Mucosa of stomach (tissue), 1 donor: Measurements from ENCODE around the gene IFNGR2.
"Not testable (repeated sequence)": the region's sequence is repeated elsewhere in the genome, so short reads cannot be mapped to it uniquely, and the experiment has no call there.

ENCODE experiments used
- H3K27me3 ChIP-seq: one replicate; pipeline ENCODE4 v1.7.0; 2013; ENCODE audit warnings: mild to moderate bottlenecking, low read length; ENCODE audit not compliant: control insufficient read depth, insufficient read depth
- H3K36me3 ChIP-seq: one replicate; pipeline ENCODE4 v1.7.0; 2013; ENCODE audit warnings: low read length; ENCODE audit not compliant: control insufficient read depth, insufficient read depth
- H3K4me1 ChIP-seq: one replicate; pipeline ENCODE4 v1.7.0; 2013; ENCODE audit warnings: mild to moderate bottlenecking, low read length; ENCODE audit not compliant: control insufficient read depth, insufficient read depth
- H3K4me3 ChIP-seq: one replicate; pipeline ENCODE4 v1.7.0; 2013; ENCODE audit warnings: low read length
- H3K9ac ChIP-seq: one replicate; pipeline ENCODE4 v1.7.0; 2013; ENCODE audit warnings: mild to moderate bottlenecking, low read length, moderate library complexity
- H3K9me3 ChIP-seq: one replicate; pipeline ENCODE4 v1.7.0; 2013; ENCODE audit warnings: mild to moderate bottlenecking, low read length, moderate library complexity; ENCODE audit not compliant: control insufficient read depth
- donor health status: Pancreatic carcinoma.

IFNGR2 gene

DNA sequence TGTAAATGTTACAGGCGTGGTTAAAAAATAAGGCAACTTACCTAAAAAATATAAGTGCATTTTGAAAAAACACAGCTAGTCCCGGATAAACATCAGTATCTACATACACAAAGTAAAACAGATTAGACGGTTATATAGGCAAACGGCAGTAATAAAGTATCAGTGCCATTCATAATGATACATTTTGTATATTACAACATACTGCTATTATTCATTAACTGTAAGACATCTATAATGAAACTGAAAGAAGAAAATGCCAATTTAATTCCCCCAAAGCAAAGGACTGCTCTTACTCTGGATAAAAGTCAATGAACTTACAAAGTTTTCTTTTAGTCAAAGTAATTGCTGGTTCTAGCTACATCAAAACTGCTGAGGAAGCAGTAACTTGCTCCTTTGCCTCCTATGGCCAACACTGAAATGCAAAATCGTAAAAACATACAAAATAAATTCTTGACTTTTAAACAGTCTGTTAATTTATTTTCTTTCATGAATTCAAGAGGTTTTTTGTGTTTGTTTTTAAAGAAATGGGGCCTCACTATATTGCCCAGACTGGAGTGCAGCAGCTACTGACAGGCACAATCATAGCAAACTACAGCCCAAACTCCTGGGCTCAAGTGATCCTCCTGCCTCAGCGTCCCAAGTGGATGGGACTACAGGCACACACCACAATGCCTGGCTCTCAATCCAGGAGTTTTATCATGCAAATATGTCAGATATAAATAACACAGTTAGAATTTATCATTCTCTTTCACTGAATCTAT is 52.7 kb downstream of the IFNGR2 start:
- peaks cover 10% of the 10 kb centered on the region for H3K4me1 ChIP-seq
- H3K4me3 ChIP-seq: no peak overlapping the region
- H3K9ac ChIP-seq: no peak overlapping the region
- H3K36me3 ChIP-seq: no peaks in the 10 kb centered on the region
- no peaks in the 10 kb centered on the region for H3K9me3 ChIP-seq
- H3K27me3 ChIP-seq: no peaks in the 10 kb centered on the region

DNA sequence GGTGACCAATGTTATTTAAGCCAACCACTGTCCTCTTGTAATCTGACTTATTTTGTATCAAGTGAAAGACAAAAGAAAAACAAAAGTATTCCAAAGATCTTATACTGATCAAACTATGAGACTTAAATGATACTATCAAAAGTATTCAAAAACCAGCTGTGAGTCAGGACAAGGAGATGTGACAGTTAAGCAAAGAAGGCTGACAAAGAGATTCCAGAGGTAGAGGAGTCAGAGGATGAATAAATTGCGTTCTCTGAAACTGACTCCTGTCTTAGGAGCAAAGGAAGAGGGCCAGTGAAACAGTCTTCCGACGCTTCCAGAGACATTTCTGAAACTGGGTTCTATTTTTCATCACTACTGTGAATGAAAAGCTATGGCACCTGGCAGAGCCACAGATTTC is 55.6 kb downstream of the IFNGR2 start:
- no peaks in the 10 kb centered on the region for H3K4me1 ChIP-seq
- H3K36me3 ChIP-seq: no peaks in the 10 kb centered on the region
- no peak overlapping the region for H3K9ac ChIP-seq
- no peaks in the 10 kb centered on the region for H3K27me3 ChIP-seq
- no peaks in the 10 kb centered on the region for H3K9me3 ChIP-seq
- no peak overlapping the region for H3K4me3 ChIP-seq

DNA sequence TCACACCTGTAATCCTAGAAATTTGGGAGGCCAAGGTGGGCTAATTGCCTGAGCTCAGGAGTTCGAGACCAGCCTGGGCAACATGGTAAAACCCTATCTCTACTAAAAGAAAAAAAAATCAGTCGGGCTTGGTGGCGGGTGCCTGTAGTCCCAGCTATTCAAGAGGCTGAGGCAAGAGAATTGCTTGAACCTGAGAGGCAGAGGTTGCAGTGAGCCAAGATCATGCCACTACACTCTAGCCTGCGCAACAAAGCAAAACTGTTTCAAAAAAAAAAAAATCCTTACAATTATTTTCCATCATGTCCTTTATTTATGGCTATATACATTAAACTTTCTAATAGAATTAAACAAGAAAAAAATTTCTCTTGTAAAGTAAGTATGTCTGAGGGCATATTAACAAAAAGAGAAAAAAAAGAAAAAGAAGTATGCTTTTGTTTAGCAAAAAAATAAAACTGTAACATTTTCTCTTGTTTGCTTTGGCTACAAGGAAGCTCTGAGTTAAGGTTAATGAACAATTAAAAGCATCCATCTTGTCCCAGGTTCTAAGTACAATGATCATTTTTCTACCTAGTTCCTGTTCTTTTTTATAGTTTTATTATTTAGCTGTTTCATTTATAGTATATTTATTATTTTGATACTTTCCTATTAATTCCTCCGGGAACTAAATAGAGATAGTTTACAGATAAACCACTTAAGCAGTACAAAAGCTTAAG is 58.5 kb downstream of the IFNGR2 start:
- no peak overlapping the region for H3K4me3 ChIP-seq
- H3K9ac ChIP-seq: no peak overlapping the region
- H3K9me3 ChIP-seq: no peaks in the 10 kb centered on the region
- H3K27me3 ChIP-seq: no peaks in the 10 kb centered on the region
- H3K4me1 ChIP-seq: no peaks in the 10 kb centered on the region
- no peaks in the 10 kb centered on the region for H3K36me3 ChIP-seq

DNA sequence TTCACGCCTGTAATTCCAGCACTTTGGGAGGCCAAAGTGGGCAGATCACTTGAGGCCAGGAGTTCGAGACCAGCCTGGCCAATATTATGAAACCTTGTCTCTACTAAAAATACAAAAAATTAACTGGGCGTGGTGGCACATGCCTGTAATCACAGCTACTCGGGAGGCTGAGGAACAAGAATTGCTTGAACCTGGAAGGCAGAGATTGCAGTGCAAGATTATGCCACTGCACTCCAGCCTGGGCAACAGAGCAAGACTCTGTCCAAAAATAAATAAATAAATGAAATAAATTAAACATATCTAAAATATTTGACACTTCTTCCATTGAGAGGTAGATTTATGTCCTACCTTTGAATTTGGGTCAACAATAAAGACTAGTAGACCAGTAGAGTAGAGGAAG is 66.0 kb downstream of the IFNGR2 start:
- H3K9ac ChIP-seq, H3K27me3 ChIP-seq, H3K36me3 ChIP-seq, H3K4me3 ChIP-seq, H3K4me1 ChIP-seq, H3K9me3 ChIP-seq: not testable (repeated sequence)

DNA sequence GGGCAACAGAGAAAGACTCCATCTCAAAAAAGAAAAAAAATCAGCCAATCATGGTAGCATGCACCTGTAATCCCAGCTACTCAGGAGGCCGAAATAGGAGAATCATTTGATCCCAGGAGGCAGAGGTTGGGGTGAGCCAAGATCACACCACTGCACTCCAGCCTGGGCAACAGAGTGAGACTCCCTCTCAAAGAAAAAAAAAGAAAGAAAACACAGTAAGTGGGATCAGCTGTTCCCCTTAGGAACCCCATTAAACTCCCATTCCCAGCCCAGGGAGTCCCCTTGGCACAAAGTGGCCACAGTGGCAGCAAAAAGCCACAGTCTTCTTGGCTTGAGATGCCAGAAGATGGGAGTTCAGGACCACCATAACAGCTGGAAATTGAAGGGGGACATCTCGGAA is 67.5 kb downstream of the IFNGR2 start:
- Histone ChIP-seq H3K4me1 (no peaks in the 10 kb centered on the region), H3K36me3 (no peaks in the 10 kb centered on the region), H3K9ac (no peak overlapping the region), H3K27me3 (no peaks in the 10 kb centered on the region), H3K9me3 (no peaks in the 10 kb centered on the region), H3K4me3 (no peak overlapping the region)

GRCh38 chr21:33473344-33473743 is 70.1 kb downstream of the IFNGR2 start:
- Histone ChIP-seq H3K4me3 (no peak overlapping the region), H3K9ac (no peak overlapping the region), H3K4me1 (no peaks in the 10 kb centered on the region), H3K9me3 (no peaks in the 10 kb centered on the region), H3K27me3 (no peaks in the 10 kb centered on the region), H3K36me3 (no peaks in the 10 kb centered on the region)

- Histone ChIP-seq H3K9ac (no peak overlapping the region), H3K4me1 (no peaks in the 10 kb centered on the region), H3K27me3 (no peaks in the 10 kb centered on the region), H3K9me3 (no peaks in the 10 kb centered on the region), H3K4me3 (no peak overlapping the region), H3K36me3 (no peaks in the 10 kb centered on the region)
Observed at GRCh38 chr21:33477066-33477465, 73.9 kb downstream of the IFNGR2 start.

DNA sequence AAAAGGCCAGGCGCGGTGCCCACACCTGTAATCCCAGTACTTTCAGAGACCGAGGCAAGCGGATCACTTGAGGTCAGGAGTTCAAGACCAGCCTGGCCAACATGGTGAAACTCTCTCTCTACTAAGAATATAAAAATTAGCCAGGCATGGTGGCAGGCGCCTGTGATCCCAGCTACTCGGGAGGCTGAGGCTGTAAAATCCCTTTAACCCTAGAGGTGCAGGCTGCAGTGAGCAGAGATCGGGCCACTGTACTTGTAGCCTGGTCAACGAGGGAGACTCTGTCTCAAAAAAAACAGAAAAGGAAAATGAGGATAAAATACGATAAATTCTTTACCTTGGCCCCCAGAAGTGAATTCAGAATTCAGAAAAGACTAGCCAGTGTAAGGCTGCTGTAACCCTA is 75.0 kb downstream of the IFNGR2 start:
- Histone ChIP-seq H3K9me3 (no peaks in the 10 kb centered on the region), H3K36me3 (no peaks in the 10 kb centered on the region), H3K27me3 (no peaks in the 10 kb centered on the region), H3K4me3 (no peak overlapping the region), H3K4me1 (no peaks in the 10 kb centered on the region), H3K9ac (peak overlapping the region; percentile 93)

- H3K4me3 ChIP-seq: peak overlapping the region; percentile 77
- no peaks in the 10 kb centered on the region for H3K27me3 ChIP-seq
- H3K4me1 ChIP-seq: no peaks in the 10 kb centered on the region
Observed at GRCh38 chr21:33478935-33479678, 75.9 kb downstream of the IFNGR2 start.

DNA sequence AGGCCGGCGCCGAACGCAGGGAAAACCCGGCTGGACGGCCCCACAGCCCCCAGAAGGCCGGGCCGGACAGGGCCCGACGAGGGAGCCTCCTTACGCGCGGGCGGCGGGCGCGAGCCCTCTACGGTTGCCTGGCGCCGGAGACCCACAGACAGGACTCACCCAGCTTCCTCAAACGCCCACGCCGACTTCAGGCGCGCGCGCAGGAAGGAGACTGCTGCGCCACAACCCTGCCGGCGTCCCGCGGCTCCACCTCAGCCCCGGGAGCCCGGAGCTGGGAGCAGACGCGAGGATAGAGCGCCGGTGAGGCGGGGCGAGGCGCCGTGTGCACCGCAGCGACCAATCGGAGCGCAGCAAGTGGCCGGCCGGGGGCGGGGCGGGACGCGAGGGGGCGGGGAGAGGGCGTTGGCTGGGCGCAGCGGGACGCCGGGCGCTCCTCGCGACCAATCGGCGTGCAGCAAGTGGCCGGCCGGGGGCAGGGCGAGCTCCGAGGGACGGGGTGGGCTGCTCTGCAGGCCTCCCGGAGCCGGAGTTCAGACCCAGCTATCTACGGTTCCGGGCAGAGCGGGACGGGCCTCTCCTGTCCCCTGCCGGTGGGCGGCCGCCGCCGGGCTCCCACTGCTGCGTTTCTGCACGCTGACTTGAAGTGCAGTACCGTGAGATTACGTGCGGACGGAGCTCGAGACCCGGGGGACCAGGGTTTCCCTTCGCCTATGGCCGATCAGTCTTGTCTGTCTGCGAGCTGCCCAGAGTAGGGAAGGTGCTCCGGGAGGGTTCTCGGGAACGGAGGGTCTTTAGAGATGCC is 76.7 kb downstream of the IFNGR2 start, which contains the start of gene TMEM50B:
TMEM50B (minus strand) TSS at position 296 of the 802 bp plus-strand sequence. CDS start 11,089 bp downstream, outside the sequence.
- no peaks in the 10 kb centered on the region for H3K27me3 ChIP-seq

More at GRCh38 chr21:33478935-33479678, 75.9 kb downstream of the IFNGR2 start:
- Histone ChIP-seq H3K9me3 (no peaks in the 10 kb centered on the region), H3K36me3 (no peaks in the 10 kb centered on the region), H3K9ac (peak overlapping the region; percentile 93)

DNA sequence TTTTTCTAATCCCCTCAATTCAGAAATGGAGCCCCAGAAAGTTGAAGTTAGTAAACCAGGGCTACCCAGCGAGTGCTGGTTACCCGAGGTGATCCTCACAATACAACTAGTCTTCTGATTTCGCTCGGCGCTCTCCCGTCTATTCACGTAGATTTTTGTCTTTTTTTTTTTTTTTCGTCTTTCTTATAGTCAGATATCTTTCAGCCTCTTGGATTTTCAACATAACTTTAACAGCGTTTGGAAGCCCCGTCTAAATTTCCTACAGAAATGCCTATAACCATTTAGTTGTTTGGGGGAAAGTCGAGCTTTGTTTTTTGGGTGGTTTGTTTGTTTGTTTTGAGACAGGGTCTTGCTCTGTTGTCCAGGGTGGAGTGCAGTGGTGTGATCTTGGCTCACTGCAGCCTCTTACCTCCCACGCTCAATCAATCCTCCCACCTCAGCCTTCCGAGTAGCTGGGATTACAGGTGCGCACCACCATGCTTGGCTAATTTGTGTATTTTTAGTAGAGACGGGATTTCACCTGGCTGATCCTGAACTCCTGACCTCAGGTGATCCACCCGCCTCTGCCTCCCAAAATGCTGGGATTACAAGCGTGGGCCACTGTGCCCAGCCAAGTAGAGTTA is 77.4 kb downstream of the IFNGR2 start:
- H3K36me3 ChIP-seq: no peaks in the 10 kb centered on the region
- H3K27me3 ChIP-seq: no peaks in the 10 kb centered on the region
- H3K9me3 ChIP-seq: no peaks in the 10 kb centered on the region
- peak overlapping the region; percentile 76 for H3K4me3 ChIP-seq
- peak overlapping the region; percentile 66 for H3K9ac ChIP-seq
- H3K4me1 ChIP-seq: no peaks in the 10 kb centered on the region

More for the DNA sequence above, 76.7 kb downstream of the IFNGR2 start, which contains the start of gene TMEM50B:
- H3K4me3 ChIP-seq: peak within 1 kb of the TSS; percentile 77
- H3K36me3 ChIP-seq: no peaks in the 10 kb centered on the region
- H3K9ac ChIP-seq: peak within 1 kb of the TSS; percentile 93
- H3K4me1 ChIP-seq: no peaks in the 10 kb centered on the region
- no peaks in the 10 kb centered on the region for H3K9me3 ChIP-seq
